Activated CD8-positive, alpha-beta memory T cell treated with anti-CD3 and anti-CD28 coated beads for 1 hour (primary cell): ENCODE data around the gene EEFSEC.
"Not testable (repeated sequence)": the region's sequence is repeated elsewhere in the genome, so short reads cannot be mapped to it uniquely, and the experiment has no call there.

Experiments used
- DNase-seq, 2 donors: peaks; one replicate each; pipeline ENCODE4 v3.0.0-alpha.2; 2020; ENCODE audit warnings: low read depth in 1 of 2; ENCODE audit errors: extremely low read depth in 1 of 2

Gene EEFSEC

DNA sequence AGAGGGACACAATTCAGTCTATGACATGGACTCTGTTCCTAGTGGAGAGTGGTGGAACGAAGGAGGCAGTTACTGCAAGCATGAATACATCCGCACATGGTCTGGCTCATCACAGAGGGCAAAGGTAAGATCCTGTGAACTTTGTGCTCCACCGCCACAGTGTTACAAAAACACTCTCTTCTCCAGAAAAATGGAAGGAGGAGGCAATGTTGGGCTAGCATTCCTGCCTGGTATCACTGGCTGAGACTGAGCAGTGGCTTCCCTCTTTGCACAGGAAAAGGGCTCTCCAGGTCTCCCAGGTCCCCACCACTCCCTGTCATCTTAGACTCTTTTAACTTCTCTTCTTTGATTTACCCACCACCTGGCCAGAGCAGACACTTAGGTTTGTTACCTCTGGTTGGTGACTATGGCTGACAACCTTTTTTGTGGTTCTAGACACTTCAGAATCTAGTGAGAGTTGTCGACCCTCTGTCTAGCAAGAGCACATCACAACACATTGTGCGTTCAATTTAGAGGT is 1.5 kb upstream of the EEFSEC start:
- DNase-seq: no peak

DNA sequence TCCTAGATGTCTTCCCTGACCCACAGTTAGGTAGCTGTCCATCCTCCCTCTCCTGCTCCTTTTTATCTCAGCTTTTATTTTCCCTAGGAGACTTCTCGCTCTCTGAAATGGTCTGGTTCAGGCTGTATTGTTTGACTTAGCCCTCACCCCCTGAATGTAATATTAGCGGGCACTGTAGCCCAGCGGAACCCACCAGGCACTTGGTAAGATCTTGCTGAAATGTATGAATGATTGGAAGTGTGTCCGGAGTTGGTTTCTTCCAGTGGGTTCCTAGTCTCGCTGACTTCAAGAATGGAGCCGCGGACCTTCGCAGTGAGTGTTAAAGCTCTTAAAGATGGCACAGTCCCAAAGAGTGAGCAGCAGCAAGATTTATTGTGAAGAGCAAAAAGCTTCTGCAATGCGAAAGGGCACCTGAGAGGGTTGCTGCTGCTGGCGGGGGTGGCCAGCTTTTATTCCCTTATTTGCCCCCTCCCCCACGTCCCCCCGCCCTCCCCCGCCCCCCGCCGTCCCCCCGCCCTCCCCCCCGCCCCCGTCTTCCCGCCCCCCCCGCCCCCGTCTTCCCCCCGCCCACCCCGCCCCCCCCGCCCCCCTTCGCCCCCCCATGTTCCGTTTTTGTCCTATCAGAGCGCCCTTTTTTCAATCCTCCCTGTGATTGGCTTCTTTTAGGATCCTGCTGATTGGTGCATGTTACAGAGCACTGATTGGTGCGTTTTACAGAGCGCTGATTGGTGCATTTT is 694 bp upstream of the EEFSEC start:
- peak in 1 of 2 donors; percentile 11 for DNase-seq

- DNase-seq: not testable (repeated sequence)
Measured at GRCh38 chr3:128154354-128154753, 1.1 kb downstream of the EEFSEC start.

DNA sequence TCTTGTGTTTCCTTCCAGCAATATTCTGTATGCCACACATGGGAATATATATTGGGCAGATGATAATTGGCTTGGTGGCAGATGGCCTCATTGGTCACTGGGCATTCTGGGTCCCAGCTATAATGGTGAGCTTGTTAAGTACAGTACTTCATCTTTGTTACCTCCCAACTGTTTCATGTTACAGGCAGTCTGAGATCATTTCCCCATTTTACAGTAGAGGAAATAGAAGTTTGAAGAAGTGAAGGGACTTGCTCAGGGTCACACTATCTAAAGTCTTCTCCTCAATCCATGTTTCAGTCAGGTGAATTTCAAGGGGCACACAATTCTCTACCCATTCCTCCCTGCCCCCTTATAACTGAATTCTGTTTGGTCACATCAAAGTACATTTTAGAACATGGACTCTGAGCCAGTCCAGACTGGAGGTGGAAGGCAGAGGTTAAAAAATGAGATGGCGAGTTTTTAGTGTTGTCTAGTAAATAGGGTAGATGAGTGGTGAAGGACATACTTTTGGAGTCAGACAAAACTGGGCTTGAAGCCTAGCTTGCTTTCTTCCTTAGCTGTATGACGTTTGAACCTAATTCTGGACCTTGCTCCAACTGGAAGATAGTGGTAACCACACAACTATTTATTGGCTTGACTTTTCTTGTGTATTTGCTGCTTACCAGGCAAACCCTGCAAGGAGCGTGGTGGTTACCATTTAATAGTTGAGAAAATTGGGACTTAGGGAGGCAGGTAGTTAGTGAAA is 2.5 kb downstream of the EEFSEC start:
- DNase-seq: no peak

DNA sequence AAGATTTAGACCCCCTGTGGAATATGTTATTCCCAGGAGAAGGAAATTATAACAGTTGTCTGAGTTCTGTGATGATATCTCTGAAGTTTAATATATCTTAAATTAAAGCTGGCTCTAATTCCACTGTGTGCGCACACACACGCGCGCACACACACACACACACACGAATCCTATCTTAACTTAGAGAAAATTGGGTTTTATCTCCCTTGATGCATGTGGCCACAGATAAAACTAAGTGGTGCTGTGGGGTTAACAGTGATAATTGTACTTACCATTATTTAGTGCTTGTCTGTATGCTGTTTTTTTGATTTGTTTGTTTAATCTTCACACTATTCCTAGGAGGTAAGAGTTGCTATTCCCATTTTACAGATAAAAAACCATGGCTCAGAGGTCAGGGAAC is 7.4 kb downstream of the EEFSEC start:
- DNase-seq: no peak

GRCh38 chr3:128163432-128163831 is 10.2 kb downstream of the EEFSEC start:
- DNase-seq: no peak

DNA sequence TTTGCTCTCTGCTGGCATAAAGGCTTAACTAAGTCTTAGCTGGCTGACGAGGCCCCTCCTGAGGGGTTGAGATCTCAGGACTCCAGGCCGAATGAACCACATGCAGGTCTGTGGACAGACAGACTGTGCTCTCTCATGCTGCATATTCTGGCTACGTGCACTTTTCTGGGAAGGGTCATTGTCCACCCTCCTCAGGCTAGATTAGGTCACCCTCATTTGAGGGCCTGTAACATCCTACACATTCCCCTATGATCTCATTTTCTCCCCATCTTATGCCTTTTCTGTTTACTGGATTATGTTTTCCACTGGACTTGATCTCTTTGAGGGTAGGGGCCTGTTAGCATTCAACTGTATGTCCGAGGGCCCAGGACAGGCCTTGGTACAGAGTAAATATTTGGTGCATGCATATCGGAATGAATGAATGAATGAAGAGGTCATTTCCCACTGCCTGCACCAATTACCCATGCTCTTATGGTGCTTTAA is 13.7 kb downstream of the EEFSEC start:
- DNase-seq: no peak

- no peak for DNase-seq
Measured at GRCh38 chr3:128167646-128167972, 14.3 kb downstream of the EEFSEC start.

DNA sequence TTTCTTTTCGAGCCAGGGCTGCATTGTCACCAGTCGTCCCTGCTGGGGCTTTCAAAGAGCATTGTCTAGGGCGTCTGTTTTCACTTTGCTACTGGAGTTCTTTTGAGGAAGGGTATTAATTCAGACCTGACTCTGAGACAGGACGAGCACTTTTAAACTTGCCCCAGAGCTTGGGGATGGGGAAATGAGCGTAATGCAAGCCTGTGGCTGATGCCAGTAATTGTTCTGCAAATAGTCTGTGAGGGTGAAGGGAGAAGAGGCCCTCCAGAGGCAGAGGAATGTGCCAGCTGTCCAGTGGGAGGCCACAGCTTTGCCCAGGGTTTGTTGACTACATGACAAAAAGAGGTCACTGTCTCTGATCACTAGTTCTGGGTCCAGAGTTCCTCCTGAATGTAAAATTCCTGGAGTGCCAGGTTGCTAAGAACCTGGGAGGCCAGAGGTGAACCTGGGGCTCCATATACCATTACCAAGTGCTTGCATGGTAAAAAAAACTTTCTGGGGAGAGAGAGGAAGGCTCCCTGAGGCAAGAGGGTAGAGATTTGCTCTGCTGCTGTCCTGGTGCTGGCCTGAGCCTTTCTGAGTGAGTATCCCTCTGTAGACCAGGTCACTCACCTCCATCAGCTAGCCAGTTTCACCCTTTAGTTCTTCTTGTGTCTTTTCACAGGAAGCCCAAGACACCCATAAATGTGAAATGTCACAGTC is 14.8 kb downstream of the EEFSEC start:
- DNase-seq: no peak

GRCh38 chr3:128168836-128169235 is 15.6 kb downstream of the EEFSEC start:
- no peak for DNase-seq

DNA sequence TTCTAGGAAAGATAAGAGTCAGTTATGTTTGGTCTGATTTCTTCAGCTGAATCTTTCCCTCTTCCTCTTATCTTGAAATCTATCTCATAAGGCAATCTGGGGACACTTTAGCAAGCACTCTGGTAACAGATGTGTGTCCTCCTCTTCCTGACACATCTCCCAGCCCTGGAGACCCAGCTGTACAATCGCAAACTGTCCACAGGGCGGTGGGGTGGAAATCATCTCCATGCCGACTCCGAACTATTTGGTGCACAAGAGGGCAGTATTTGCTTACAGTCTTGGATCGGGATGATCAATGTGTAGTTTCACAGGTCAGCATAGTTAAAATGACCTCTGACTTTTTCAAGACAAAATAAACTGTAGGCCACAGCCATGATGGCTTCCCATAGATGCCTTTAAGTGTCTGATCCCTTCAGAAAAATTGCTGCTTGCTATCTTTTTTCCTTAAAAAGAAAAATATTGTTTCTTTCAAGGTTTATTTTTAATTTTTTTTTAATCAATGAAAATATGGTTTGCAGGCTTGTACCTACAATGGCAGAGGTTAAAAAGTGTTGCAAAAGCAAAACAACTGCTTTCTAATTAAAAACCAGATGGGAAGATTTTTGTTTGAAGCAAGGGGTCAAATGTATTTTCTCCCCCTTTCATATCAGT is 17.7 kb downstream of the EEFSEC start:
- no peak for DNase-seq

GRCh38 chr3:128173200-128173599 is 19.9 kb downstream of the EEFSEC start:
- DNase-seq: no peak

- no peak for DNase-seq
Measured at GRCh38 chr3:128173849-128174248, 20.6 kb downstream of the EEFSEC start.

DNA sequence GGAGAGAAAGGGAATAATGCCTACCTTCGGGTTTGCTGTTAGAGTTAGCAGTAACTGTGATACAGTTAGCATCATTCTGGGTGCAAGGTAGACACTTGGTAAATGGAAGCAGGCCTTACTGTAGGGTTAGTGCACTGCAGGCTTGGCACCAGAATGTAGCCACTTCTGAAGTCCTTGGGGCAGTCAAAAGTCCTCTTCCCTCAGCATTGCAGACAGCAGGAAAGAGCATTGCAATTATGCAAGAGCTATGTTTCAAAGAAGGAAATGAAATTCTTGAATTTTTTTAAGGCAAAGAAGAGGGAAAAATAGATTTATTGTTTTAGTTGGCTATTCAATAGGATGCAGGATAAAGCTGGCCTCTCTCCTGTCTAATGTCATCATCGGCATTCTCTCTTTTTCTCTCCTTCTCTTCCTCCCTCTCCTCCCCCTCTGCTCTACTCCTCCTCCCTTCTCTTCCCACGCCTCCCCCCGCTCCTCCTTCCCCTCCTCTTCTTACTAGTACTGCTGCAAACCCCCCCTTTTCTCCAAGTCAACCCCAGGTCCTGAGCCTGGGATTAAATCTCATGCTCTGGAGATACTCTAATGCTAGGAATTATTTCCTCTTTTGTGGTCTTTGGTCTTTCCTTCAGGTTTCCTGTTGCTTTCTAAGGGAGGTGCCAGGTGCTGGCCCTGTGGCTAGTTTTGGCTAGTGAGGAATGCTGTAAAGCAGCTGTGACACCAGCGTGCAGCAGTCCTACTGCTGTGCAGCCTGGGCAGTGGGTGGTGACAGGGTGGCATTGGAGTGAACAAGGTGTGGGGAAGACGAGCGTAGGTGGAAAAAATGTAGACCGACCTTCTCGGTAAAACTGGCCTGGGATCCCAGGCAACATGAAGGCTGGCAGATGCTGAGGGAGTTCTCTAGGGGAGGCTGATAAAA is 21.7 kb downstream of the EEFSEC start:
- DNase-seq: no peak

- no peak for DNase-seq
Measured at GRCh38 chr3:128175768-128176167, 22.5 kb downstream of the EEFSEC start.

GRCh38 chr3:128176276-128176833 is 23.1 kb downstream of the EEFSEC start:
- no peak for DNase-seq

DNA sequence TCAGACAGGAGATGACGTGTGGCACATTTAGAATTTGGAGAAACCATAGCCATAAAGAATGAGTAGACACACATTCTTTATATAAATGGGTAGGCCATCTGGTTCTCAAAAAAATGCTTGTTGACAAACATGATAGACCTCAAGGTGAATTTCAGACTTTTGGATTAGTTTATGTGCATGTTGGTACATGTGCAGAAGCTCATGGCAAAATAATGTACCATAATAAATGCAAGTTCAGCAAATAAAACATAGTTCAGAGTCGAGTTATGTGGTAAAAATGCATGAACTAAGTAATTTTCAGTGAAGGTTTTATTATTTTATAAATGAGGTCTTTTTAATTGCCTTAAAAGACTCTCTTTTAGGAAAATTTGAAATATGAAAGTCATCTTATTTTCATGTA is 24.6 kb downstream of the EEFSEC start:
- DNase-seq: no peak

GRCh38 chr3:128178782-128179483 is 25.7 kb downstream of the EEFSEC start:
- no peak for DNase-seq

GRCh38 chr3:128179484-128179819 is 26.2 kb downstream of the EEFSEC start:
- no peak for DNase-seq
